ENCODE data around the gene PIEZO1.

GRCh38 chr16:88780142-88781062 is 4.6 kb downstream of the PIEZO1 start:
- no peak for TF ChIP-seq BHLHE40 (IDR thresholded peaks at IDR 0.05; ENCODE audit: low read depth, low read length)
- no peak for TF ChIP-seq CEBPB (IDR thresholded peaks at IDR 0.05)
- TF ChIP-seq, protein P1, sequence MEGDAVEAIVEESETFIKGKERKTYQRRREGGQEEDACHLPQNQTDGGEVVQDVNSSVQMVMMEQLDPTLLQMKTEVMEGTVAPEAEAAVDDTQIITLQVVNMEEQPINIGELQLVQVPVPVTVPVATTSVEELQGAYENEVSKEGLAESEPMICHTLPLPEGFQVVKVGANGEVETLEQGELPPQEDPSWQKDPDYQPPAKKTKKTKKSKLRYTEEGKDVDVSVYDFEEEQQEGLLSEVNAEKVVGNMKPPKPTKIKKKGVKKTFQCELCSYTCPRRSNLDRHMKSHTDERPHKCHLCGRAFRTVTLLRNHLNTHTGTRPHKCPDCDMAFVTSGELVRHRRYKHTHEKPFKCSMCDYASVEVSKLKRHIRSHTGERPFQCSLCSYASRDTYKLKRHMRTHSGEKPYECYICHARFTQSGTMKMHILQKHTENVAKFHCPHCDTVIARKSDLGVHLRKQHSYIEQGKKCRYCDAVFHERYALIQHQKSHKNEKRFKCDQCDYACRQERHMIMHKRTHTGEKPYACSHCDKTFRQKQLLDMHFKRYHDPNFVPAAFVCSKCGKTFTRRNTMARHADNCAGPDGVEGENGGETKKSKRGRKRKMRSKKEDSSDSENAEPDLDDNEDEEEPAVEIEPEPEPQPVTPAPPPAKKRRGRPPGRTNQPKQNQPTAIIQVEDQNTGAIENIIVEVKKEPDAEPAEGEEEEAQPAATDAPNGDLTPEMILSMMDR (IDR thresholded peaks at IDR 0.05): no peak
- no peak for TF ChIP-seq REST (IDR thresholded peaks at IDR 0.05)
- TF ChIP-seq KDM5A (IDR thresholded peaks at IDR 0.05): no peak
- no peak for TF ChIP-seq GATA3 (IDR thresholded peaks at IDR 0.05; ENCODE audit: borderline replicate concordance)
- TF ChIP-seq EP300 (IDR thresholded peaks at IDR 0.05): no peak
- TF ChIP-seq NFE2L2 (conservative IDR thresholded peaks at IDR 0.05; ENCODE audit: low read length): no peak
